HepG2 (cell line): ENCODE data around the gene ARMH3. TPM values are rescaled to one million over a fixed set of nuclear protein-coding genes. Genes with fewer than 3 reads are reported as not detected.

Source experiments
- ATF5 ChIP-seq: sonication (generic); formaldehyde crosslinking; IDR thresholded peaks from 2 replicates; pipeline ENCODE4 v1.4.0; 2020; ENCODE audit warnings: mild to moderate bottlenecking, low read depth, missing genetic modification reagents
- CHCHD3 ChIP-seq: sonication (generic); formaldehyde crosslinking; IDR thresholded peaks from 2 replicates; pipeline ENCODE4 v1.8.0; 2022; ENCODE audit warnings: mild to moderate bottlenecking, missing genetic modification reagents, moderate library complexity
- DMAP1 ChIP-seq: IDR thresholded peaks from 2 replicates; pipeline ENCODE4 v1.6.1; 2016
- HNF1B ChIP-seq: sonication (generic); formaldehyde crosslinking; IDR thresholded peaks from 2 replicates; pipeline ENCODE4 v1.5.1; 2020; ENCODE audit warnings: mild to moderate bottlenecking, moderate library complexity, missing genetic modification reagents
- NFATC3 ChIP-seq: sonication (generic); formaldehyde crosslinking; IDR thresholded peaks from 2 replicates; pipeline ENCODE4 v1.5.1; 2020; ENCODE audit warnings: mild to moderate bottlenecking, missing genetic modification reagents
- PHF8 ChIP-seq: sonication (generic); formaldehyde crosslinking; IDR thresholded peaks from 2 replicates; pipeline ENCODE4 v1.5.0; 2020; ENCODE audit warnings: missing genetic modification reagents
- SIN3B ChIP-seq: fragments of 150-350 bp; IDR thresholded peaks from 2 replicates; pipeline ENCODE4 v1.6.1; 2014; ENCODE audit warnings: low read length
- SNAPC4 ChIP-seq: sonication (generic); formaldehyde crosslinking; IDR thresholded peaks from 2 replicates; pipeline ENCODE4 v1.4.0; 2020; ENCODE audit warnings: mild to moderate bottlenecking, missing genetic modification reagents
- polyA plus RNA-seq, 8 experiments: library from polyadenylated mRNA; depleted of rRNA in 3 of 8; stranded (reverse) in 7 of 8; unstranded in 1 of 8; fragments of >200 nt; fragmentation: Illumina TruSeq in 4 of 8; extraction: Trizol in 4 of 8; gene quantifications; 2 replicates each; pipeline versions ENCODE4 v1.2.1 to v1.2.3, GENCODE V29; 2011 to 2016; ENCODE audit warnings: low read depth in 4 of 8, missing spikeins in 1 of 8, mixed read lengths in 1 of 8; ENCODE audit not compliant: insufficient read depth in 1 of 8
- total RNA-seq, 5 experiments: library from RNA; depleted of rRNA; stranded (reverse); fragments of >200 nt; fragmentation: Illumina TruSeq; extraction: Trizol; gene quantifications; 2 replicates each; pipeline ENCODE4 v1.2.3, GENCODE V29; 2016; ENCODE audit warnings: low read depth in 1 of 5
- TF ChIP-seq, protein P1 (sequence below): IDR thresholded peaks from 2 replicates; pipeline ENCODE4 v1.4.0; 2020; ENCODE audit warnings: mild to moderate bottlenecking, missing genetic modification reagents
- TF ChIP-seq, protein P2 (sequence below): sonication (generic); formaldehyde crosslinking; IDR thresholded peaks from 2 replicates; pipeline ENCODE4 v1.4.0; 2020; ENCODE audit warnings: missing genetic modification reagents
- TF ChIP-seq, protein P3 (sequence below): sonication (generic); formaldehyde crosslinking; IDR thresholded peaks from 2 replicates; pipeline ENCODE4 v1.4.0; 2020; ENCODE audit warnings: missing genetic modification reagents, mild to moderate bottlenecking, borderline replicate concordance

The ARMH3 gene
- total and polyA plus RNA-seq, 2 of the 13 experiments (the other 11 are each of a cell fraction or from before 2014, with no cell fraction given), result 8.4 to 16.9 TPM

- TF ChIP-seq ATF5, result no peak
- no peak for TF ChIP-seq SNAPC4
- TF ChIP-seq, protein P1, sequence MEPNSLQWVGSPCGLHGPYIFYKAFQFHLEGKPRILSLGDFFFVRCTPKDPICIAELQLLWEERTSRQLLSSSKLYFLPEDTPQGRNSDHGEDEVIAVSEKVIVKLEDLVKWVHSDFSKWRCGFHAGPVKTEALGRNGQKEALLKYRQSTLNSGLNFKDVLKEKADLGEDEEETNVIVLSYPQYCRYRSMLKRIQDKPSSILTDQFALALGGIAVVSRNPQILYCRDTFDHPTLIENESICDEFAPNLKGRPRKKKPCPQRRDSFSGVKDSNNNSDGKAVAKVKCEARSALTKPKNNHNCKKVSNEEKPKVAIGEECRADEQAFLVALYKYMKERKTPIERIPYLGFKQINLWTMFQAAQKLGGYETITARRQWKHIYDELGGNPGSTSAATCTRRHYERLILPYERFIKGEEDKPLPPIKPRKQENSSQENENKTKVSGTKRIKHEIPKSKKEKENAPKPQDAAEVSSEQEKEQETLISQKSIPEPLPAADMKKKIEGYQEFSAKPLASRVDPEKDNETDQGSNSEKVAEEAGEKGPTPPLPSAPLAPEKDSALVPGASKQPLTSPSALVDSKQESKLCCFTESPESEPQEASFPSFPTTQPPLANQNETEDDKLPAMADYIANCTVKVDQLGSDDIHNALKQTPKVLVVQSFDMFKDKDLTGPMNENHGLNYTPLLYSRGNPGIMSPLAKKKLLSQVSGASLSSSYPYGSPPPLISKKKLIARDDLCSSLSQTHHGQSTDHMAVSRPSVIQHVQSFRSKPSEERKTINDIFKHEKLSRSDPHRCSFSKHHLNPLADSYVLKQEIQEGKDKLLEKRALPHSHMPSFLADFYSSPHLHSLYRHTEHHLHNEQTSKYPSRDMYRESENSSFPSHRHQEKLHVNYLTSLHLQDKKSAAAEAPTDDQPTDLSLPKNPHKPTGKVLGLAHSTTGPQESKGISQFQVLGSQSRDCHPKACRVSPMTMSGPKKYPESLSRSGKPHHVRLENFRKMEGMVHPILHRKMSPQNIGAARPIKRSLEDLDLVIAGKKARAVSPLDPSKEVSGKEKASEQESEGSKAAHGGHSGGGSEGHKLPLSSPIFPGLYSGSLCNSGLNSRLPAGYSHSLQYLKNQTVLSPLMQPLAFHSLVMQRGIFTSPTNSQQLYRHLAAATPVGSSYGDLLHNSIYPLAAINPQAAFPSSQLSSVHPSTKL (CRISPR knock-in tag), result no peak
- TF ChIP-seq HNF1B (CRISPR knock-in tag), result no peak; the same call in 1 of the 2 replicates
- TF ChIP-seq NFATC3 (CRISPR knock-in tag), result no peak
- TF ChIP-seq PHF8 (CRISPR knock-in tag), result peak; percentile 21; the same call in 1 of the 2 replicates
- no peak for TF ChIP-seq DMAP1 (CRISPR knock-in tag)
- no peak for TF ChIP-seq SIN3B
- TF ChIP-seq, protein P2, sequence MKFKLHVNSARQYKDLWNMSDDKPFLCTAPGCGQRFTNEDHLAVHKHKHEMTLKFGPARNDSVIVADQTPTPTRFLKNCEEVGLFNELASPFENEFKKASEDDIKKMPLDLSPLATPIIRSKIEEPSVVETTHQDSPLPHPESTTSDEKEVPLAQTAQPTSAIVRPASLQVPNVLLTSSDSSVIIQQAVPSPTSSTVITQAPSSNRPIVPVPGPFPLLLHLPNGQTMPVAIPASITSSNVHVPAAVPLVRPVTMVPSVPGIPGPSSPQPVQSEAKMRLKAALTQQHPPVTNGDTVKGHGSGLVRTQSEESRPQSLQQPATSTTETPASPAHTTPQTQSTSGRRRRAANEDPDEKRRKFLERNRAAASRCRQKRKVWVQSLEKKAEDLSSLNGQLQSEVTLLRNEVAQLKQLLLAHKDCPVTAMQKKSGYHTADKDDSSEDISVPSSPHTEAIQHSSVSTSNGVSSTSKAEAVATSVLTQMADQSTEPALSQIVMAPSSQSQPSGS (CRISPR knock-in tag), result no peak
- TF ChIP-seq, protein P3, sequence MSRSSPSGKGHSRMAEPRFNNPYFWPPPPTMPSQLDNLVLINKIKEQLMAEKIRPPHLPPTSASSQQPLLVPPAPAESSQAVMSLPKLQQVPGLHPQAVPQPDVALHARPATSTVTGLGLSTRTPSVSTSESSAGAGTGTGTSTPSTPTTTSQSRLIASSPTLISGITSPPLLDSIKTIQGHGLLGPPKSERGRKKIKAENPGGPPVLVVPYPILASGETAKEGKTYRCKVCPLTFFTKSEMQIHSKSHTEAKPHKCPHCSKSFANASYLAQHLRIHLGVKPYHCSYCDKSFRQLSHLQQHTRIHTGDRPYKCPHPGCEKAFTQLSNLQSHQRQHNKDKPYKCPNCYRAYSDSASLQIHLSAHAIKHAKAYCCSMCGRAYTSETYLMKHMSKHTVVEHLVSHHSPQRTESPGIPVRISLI (CRISPR knock-in tag), result no peak
- no peak for TF ChIP-seq CHCHD3 (CRISPR knock-in tag)
Measured at GRCh38 chr10:102065561-102066398, 9.8 kb upstream of the ARMH3 start (continued).
